Frontal cortex (tissue), 4 donors: ENCODE results near the gene SLC25A1. TPM values are rescaled to one million over a fixed set of nuclear protein-coding genes. Genes with fewer than 3 reads are reported as not detected.
"Not testable (repeated sequence)": the region's sequence is repeated elsewhere in the genome, so short reads cannot be mapped to it uniquely, and the experiment has no call there.

Experiments
- DNase-seq, 2 donors: peaks; one replicate each; pipeline ENCODE4 v3.0.0; 2012; ENCODE audit warnings: low spot score in 2 of 2
- FAIRE-seq: peaks from 2 replicates; lab custom pipeline; 2012; peaks lifted over from hg19 to GRCh38; lab: Jason Lieb, UNC
- total RNA-seq: library from RNA; depleted of rRNA; stranded (reverse); fragments of >200 nt; gene quantifications from one replicate; pipeline ENCODE4 v1.2.3, GENCODE V29; 2014
- donor health status: control.
- donor health status: control.
- donor health status: control.

The SLC25A1 gene
- total RNA-seq, 1 donor from 2014 or later: 24.9 TPM

DNA sequence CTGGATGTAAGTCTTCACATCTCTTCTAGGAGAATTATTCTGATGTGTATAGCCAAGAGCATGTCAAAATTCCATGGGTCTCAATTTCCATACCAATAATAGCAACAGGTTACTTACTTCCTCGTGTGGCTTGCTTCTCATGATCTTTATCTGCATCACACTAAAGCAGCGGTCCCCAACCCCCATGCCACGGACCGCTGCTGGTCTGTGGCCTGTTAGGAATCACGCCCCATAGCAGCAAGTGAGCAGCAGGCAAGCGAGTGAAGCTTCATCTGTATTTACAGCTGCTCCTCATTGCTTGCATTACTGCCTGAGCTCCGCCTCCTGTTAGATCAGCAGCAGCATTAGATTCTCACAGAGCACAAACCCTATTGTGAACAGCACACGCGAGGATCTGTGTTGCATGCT, 28.9 kb upstream of the SLC25A1 start:
- DNase-seq: no peak
- FAIRE-seq: no peak

- FAIRE-seq (no peak), DNase-seq (no peak)
Measured at GRCh38 chr22:19206287-19206686, 27.8 kb upstream of the SLC25A1 start.

DNA sequence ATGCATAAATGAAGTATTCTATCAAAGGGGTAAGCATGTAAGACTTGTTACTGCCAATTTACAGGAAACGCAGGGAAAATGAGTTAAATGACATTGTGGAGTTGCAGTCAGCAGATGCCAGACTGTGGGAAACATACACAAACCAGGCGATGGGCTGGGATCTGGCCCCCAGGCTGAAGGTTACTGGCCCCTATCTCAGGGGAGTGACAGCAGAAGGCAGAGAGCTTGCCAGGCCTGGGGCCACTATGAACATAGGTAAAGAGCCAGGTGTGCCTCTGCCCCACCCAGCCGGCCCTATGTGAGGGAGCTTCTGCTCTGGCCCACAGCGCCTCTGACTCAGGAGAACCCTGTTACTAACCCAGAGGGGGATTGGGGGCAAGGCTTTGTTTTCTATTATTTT, 26.1 kb upstream of the SLC25A1 start:
- FAIRE-seq (no peak), DNase-seq (no peak)

GRCh38 chr22:19203834-19204233, 25.3 kb upstream of the SLC25A1 start:
- DNase-seq (no peak), FAIRE-seq (no peak)

DNA sequence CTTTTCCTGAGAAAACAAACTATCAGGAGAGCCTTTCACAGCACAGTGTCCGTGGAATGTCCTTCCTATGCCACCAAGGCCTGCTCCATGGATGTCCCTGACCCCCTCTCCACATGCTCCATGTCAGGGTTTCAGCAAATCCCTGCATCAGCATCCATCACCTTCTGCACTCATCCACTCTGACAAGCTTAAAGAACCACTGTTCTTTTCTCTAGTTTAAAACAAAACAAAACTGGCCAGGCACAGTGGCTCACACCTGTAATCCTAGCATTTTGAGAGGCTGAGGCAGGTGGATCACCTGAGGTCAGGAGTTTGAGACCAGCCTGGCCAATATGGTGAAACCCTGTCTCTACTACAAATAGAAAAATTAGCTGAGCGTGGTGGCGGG, 24.3 kb upstream of the SLC25A1 start:
- not testable (repeated sequence) for DNase-seq, FAIRE-seq

DNA sequence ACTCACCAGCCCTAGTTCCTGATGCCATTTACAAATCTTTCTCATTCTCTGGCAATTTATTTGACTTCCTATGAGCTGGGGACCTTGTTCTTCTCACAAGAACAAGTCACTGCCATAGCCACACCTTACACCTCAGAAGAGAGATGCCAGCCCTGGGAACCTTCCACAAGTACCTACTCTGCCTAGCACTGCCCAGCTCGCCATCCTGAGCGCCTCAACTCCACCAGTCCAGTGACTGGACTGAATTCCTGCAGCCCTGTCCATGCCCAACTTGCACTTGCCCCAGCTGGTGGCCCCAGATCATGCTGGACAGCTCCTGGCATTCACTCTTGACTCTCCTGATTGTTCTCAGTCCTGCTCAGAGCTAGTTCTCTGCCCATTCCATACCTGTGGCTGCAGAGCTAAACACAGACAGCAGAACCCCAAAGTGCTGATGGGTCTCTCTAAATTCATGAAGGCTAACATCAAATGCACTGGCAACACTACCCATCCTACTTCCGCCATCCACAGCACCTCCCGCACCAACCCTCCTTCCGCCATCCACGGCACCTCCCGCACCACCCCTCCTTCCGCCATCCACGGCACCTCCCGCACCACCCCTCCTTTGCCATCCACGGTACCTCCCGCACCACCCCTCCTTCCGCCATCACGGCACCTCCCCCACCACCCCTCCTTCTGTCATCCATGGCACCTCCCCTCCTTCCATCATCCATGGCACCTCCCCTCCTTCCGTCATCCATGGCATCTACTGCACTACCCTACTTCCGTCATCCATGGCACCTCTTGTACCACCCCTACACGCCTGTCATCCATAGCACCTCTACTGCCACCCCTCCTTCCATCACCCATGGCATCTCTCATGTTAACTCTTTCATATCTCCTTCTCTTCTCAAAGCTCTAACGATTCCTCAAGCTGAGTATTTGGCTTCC, 23.6 kb upstream of the SLC25A1 start:
- no peak for DNase-seq
- no peak for FAIRE-seq

- FAIRE-seq (no peak), DNase-seq (no peak)
Measured at GRCh38 chr22:19201130-19201868, 22.8 kb upstream of the SLC25A1 start.

GRCh38 chr22:19199479-19199878, 20.9 kb upstream of the SLC25A1 start:
- DNase-seq (no peak), FAIRE-seq (no peak)

GRCh38 chr22:19197997-19198865, 19.7 kb upstream of the SLC25A1 start:
- FAIRE-seq (no peak), DNase-seq (no peak)

GRCh38 chr22:19196841-19197612, 18.5 kb upstream of the SLC25A1 start:
- FAIRE-seq (no peak), DNase-seq (no peak)

DNA sequence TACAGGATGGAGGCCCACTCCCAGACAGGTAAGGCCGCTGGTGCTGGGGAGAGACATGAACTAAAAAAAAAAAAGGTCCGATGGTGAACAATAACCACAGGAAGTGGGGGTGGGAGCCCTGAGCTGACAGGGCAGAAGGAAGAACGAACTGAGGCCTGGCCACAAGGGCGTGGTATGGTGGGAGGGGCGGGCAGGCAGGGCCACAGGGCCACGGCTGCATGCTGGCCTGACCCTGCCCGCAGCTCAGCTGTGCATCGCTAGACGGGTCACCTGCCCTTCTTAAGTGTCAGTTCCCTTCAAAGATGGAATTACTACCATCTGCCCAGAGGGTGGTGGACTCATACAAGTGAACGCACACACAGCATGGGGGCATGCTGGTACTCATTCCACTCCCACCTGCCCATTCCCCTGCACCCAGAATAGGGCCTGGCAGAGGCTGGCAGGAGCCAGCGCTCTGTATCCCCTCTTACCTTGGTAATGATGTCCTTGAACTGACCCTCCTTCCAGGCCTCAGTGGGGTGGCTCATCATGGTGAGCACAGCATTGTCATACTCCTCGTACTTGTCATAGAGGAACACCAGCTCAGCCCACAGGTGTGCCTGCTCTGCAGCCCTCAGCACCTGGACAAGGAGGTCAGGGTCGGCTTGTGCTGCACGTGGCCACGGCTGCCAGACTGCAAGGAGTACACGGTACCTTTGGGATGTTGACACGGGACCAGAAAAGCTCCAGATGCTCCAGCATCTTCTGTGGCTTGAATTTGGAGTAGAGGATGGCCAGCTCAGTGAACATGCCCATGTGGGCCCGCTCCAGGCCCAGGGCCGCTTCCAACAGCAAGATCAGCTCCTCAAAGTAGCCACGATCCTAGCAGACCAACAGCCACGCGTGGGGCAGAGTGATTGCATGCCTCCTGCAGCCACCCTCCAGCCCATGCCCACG, 17.5 kb upstream of the SLC25A1 start:
- no peak for DNase-seq

DNA sequence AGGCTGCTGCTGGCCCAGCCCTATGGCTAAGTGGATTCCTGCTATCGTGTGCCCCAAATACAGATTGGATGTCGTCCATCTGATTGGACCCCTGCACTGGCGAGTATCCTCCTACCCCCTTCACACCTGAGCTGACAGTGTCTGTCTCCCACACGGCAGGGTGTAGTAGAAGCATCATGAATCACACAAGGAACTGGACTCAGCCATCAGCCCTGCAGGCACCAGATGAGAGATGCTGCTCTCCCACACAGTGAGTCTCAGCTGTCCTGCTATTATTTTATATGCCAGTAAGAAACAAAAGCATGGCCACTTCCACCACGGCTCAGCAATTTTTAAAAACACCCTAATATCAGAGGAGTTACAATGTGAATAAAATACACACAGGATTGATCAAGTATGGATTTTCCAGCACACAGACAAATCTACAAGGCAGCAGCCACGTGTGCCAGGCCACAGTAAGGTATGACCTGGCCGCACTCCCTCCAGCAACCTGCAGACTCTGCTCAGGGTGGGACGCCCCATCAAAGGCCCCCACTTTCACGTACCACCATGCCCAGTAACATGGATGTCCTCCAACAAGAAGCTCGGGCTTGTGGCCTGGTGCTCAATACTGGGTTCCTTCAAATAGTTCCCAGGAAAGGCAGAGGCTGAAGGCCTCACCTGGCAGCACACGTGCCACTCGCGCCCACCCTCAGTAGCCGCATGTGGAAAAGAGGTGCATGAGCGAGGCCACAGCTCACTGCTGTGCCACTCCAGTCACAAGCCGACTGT, 16.4 kb upstream of the SLC25A1 start:
- peak in 1 of 2 donors; percentile 60 for DNase-seq
- FAIRE-seq: no peak

More for the DNA sequence above, 17.5 kb upstream of the SLC25A1 start:
- FAIRE-seq: no peak

DNA sequence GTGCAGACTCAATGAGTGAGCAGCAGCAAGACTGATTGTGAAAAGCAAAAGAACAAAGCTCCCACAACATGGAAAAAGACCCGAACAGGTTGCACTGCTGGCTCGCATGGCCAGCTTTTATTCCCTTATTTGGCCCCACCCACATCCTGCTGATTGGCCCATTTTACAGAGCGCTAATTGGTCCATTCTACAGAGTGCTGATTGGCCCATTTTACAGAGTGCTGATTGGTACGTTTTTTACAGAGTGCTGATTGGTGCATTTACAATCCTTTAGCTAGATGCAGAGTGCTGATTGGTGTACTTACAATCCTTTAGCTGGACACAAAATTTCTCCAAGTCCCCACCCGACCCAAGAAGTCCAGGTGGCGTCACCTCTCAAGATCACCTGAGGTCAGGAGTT, 15.3 kb upstream of the SLC25A1 start:
- DNase-seq: no peak
- no peak for FAIRE-seq

GRCh38 chr22:19187716-19188563, 9.4 kb upstream of the SLC25A1 start:
- no peak for DNase-seq
- no peak for FAIRE-seq

GRCh38 chr22:19184276-19184997, 5.9 kb upstream of the SLC25A1 start:
- FAIRE-seq (no peak), DNase-seq (no peak)

DNA sequence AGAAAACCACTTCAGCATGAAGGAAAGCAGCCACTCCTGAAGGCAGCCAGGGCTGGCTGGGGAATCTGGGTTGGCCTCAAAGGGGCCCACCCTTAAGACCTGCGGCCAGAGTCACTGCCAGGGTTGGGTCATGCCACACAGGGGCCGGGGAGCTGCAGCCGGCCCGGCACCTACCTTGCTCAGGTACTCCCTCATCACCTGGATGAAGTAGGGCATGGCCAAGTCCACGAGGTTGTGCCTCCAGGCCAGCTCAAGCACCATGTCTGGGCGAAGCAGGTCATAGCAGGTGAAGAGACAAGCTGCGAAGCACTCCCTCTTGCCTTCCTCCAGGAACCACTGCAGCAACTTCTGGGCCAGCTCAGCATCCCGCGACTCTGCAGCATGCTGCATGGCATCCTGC, 4.7 kb upstream of the SLC25A1 start:
- FAIRE-seq: no peak
- no peak for DNase-seq
